Fibroblast of lung (primary cell): Measurements from ENCODE around the gene NXPH3.

Experiments
- EZH2 ChIP-seq: IDR thresholded peaks from 2 replicates; pipeline ENCODE4 v1.5.1; 2012; ENCODE audit warnings: low read length, control low read depth, mild to moderate bottlenecking; ENCODE audit errors: missing control alignments
- TF ChIP-seq, protein P1 (sequence below), 2 donors: IDR thresholded peaks in 1 of 2; conservative IDR thresholded peaks in 1 of 2; 1 replicate in 1 of 2; 2 replicates in 1 of 2; pipeline ENCODE4 v1.5.1; 2011 to 2012; ENCODE audit warnings: low read length in 2 of 2, control low read depth in 1 of 2, inconsistent platforms in 1 of 2, low read depth in 1 of 2, mild to moderate bottlenecking in 1 of 2

DNA sequence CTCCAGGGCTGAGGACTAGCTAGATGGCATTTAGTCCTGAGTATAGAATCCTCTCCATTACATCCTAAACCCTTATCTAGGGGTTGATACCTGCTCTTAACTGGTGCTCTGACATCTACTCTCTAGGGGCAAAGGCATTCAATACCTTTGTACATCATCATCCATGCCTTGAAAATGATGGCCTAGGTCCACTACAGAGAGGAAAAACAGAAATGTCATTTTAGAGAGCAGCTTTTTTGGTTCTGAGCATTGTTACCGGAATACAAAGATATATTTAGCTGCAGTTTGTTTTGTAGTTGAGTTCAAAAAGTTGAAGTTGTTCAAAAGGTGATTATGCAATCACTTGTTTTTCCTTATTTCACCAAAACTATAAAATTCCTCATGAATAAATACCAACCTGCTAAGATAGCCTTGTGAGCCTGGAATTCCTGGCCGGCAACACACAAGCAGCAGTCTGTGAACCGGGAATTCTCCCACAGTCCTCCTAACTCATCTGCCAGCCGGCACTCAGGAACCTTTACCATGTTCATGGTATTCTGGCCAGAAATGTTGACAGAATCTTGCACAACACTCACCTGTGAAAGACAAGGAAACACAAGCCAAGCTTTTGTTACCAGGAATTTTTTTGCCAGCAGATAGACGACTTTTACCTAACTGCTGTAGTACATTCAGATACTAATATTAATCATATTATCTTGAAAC lies 35.4 kb downstream of the NXPH3 start:
- TF ChIP-seq, protein P1, sequence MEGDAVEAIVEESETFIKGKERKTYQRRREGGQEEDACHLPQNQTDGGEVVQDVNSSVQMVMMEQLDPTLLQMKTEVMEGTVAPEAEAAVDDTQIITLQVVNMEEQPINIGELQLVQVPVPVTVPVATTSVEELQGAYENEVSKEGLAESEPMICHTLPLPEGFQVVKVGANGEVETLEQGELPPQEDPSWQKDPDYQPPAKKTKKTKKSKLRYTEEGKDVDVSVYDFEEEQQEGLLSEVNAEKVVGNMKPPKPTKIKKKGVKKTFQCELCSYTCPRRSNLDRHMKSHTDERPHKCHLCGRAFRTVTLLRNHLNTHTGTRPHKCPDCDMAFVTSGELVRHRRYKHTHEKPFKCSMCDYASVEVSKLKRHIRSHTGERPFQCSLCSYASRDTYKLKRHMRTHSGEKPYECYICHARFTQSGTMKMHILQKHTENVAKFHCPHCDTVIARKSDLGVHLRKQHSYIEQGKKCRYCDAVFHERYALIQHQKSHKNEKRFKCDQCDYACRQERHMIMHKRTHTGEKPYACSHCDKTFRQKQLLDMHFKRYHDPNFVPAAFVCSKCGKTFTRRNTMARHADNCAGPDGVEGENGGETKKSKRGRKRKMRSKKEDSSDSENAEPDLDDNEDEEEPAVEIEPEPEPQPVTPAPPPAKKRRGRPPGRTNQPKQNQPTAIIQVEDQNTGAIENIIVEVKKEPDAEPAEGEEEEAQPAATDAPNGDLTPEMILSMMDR (conservative IDR thresholded peaks at IDR 0.05 in 1 of 2, IDR thresholded peaks at IDR 0.05 in 1 of 2; ENCODE audit: low read depth in 1 of 2, low read length in 2 of 2), result no peak
- TF ChIP-seq EZH2, result no peak
